Choroid plexus epithelial cell (primary cell): ENCODE results near the gene RTKN2.
"Not testable (repeated sequence)": the region's sequence is repeated elsewhere in the genome, so short reads cannot be mapped to it uniquely, and the experiment has no call there.

Experiments used
- DNase-seq: peaks from one replicate; pipeline ENCODE4 v3.0.0-alpha.2; 2010; ENCODE audit warnings: low read depth
- H3K4me3 ChIP-seq: 2 replicates; pipeline ENCODE4 v1.5.1; 2011; ENCODE audit warnings: low read depth, mild to moderate bottlenecking, control low read depth, low read length, moderate library complexity
- TF ChIP-seq, protein P1 (sequence below): conservative IDR thresholded peaks from 2 replicates; pipeline ENCODE4 v1.5.1; 2011; ENCODE audit warnings: low read depth, mild to moderate bottlenecking, control low read depth, inconsistent platforms, low read length, moderate library complexity

RTKN2 gene

DNA sequence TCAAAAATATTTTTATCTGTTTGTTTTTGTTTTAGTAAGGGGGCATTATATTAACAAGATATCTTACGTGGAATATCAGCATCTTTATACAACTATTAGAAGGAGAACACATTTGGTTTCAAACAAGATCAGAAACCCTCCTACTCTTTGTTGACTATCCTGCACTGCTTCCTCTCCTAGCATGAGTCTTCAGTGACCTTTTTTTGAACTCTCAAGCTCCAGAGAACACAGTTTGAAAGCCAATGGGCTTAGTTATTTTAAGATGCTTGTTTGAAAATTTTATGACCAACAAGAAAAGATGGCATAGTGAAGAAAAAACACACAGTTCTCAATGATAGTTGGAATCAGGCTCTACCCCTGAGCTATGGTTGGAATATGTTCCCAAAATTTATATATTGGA is 37.2 kb upstream of the RTKN2 start:
- TF ChIP-seq, protein P1, sequence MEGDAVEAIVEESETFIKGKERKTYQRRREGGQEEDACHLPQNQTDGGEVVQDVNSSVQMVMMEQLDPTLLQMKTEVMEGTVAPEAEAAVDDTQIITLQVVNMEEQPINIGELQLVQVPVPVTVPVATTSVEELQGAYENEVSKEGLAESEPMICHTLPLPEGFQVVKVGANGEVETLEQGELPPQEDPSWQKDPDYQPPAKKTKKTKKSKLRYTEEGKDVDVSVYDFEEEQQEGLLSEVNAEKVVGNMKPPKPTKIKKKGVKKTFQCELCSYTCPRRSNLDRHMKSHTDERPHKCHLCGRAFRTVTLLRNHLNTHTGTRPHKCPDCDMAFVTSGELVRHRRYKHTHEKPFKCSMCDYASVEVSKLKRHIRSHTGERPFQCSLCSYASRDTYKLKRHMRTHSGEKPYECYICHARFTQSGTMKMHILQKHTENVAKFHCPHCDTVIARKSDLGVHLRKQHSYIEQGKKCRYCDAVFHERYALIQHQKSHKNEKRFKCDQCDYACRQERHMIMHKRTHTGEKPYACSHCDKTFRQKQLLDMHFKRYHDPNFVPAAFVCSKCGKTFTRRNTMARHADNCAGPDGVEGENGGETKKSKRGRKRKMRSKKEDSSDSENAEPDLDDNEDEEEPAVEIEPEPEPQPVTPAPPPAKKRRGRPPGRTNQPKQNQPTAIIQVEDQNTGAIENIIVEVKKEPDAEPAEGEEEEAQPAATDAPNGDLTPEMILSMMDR = no peak
- peak; percentile 14 for DNase-seq

DNA sequence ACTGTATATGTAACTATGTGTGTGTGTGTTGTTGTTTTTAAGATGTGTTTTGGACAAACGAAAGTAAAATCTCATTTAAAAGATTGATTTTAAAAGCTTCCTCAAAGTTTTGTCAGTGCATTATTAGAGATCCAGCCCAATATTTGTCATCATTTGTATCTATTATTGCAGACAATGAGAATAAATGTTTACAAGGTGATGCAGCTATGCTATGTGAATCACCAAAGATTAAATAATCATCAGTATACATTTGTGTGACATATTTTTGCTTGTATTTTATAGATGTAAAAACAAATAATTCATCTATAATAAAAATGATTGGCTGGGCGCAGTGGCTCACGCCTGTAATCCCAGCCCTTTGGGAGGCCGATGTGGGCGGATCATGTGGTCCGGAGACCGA is 35.3 kb upstream of the RTKN2 start:
- TF ChIP-seq, protein P1 = no peak
- H3K4me3 ChIP-seq = no peak overlapping the region
- DNase-seq = no peak

More for the DNA sequence above, 37.2 kb upstream of the RTKN2 start:
- no peak overlapping the region for H3K4me3 ChIP-seq

DNA sequence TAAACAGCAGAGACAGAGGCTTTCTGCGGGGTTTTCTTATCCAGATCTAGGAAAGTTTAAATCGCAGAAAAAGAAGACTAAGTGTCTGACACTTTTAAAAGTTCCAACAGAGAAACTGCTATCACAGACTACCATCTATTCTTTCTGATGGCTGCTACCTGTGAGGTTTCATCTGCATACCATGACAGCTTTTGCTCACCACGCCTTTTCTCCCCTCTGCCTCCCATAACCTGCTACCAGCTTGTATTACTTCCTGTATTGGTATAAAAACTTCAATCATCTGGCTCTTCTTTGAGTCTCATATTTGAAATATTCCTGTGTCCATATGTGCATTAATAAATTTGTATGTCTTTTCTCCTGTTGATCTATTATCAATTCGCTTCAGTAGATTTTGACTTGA is 34.1 kb upstream of the RTKN2 start:
- no peak overlapping the region for H3K4me3 ChIP-seq
- TF ChIP-seq, protein P1 = no peak
- DNase-seq = no peak

- TF ChIP-seq, protein P1 = no peak
- H3K4me3 ChIP-seq = no peak overlapping the region
Measured at GRCh38 chr10:62297857-62298256, 29.2 kb upstream of the RTKN2 start.

DNA sequence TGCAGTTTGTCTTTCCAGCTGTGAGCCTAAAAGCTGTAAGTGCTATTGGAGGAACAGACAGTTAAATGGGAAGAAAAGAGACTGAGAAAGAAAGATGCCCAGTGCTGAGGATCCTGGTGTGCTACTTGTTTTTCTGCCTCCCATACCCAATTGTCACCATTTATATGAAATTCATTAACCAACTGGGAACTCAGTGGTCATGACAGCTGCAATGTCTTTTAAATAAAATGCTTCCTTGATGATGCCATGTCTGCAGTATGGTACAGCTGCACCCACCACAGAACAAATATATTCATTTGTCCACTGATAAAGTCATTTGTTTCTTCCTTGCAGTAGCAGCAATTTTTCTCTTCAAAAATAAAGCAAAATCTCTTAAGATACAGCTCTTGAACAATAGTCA is 15.6 kb upstream of the RTKN2 start:
- H3K4me3 ChIP-seq = no peak overlapping the region
- TF ChIP-seq, protein P1 = no peak
- no peak for DNase-seq

More at GRCh38 chr10:62297857-62298256, 29.2 kb upstream of the RTKN2 start:
- no peak for DNase-seq

DNA sequence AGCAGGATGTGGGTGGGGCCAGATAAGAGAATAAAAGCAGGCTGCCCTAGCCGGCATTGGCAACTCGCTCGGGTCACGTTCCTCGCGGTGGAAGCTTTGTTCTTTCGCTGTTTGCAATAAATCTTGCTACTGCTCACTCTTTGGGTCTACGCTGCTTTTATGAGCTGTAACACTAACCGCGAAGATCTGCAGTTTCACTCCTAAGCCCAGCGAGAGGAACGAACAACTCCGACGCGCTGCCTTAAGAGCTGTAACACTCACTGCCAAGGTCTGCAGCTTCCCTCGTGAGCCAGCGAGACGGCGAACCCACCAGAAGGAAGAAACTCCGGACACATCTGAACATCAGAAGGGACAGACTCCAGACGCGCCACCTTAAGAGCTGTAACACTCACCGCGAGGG is 12.7 kb upstream of the RTKN2 start:
- DNase-seq, H3K4me3 ChIP-seq: not testable (repeated sequence)

- not testable (repeated sequence) for H3K4me3 ChIP-seq, DNase-seq
Measured at GRCh38 chr10:62280392-62280791, 11.7 kb upstream of the RTKN2 start.

GRCh38 chr10:62278441-62278910 is 9.8 kb upstream of the RTKN2 start:
- no peak overlapping the region for H3K4me3 ChIP-seq
- TF ChIP-seq, protein P1 = no peak
- peak; percentile 31 for DNase-seq
